ENCODE results near the gene MRPL50.

Gene MRPL50

DNA sequence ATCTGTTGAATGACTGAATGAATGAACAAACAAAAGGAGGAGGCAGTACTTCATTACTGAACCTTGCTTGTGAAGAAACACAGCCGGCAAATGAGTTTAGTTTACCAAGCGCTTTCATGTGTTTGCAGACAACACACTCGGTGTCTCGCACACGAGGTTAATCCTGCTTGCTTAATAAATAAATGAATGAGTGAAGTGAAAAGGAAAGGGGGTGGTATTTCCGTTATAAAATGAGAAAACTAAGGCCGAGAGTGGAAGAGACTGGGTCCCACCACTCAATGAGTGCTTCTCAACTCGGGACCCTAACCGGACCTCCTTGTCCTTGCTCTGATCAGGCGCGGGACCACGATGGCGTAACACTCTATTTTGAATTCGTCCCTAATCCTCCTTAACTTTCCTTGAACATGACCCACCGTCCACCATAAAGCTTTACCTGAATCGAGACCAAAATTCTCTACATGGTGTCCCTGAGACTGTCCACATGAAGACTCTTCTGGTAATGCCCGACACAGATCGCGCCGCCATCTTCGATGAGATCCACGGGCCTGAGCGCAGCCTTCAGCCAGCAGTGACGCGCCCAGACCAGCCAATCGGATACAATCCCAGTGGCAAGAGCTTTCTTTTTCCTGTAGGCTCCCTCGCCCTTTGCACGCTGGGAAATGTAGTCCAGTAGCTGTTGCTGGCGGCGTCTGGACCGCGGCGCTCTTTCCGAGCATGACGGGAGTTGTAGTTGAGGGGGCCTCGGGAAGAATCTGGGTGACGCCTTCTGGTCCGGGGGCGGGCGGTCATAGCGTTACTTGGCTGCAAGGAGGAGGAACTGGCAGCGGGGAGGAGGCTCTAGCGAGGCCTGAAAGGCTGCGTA lies at the start of gene MRPL50, which contains the start of gene ZNF189:
TSS of gene MRPL50 (minus strand) at position 551 of the 862 bp plus-strand sequence. CDS start at position 525, 26 bp downstream.
TSS of gene ZNF189 (plus strand) at position 784 of the 862 bp plus-strand sequence. CDS start 306 bp downstream, outside the sequence.
- Histone ChIP-seq H3K36me3 (replicated peaks) (peaks cover 32% of the 10 kb centered on the region), H3K27ac (peak within 1 kb of the TSS; percentile 90), H3K4me3 (ENCODE audit: low read depth, low read length) (peak within 1 kb of the TSS; percentile 88), H3K27me3 (replicated peaks) (no peaks in the 10 kb centered on the region)
- TF ChIP-seq, protein P1, sequence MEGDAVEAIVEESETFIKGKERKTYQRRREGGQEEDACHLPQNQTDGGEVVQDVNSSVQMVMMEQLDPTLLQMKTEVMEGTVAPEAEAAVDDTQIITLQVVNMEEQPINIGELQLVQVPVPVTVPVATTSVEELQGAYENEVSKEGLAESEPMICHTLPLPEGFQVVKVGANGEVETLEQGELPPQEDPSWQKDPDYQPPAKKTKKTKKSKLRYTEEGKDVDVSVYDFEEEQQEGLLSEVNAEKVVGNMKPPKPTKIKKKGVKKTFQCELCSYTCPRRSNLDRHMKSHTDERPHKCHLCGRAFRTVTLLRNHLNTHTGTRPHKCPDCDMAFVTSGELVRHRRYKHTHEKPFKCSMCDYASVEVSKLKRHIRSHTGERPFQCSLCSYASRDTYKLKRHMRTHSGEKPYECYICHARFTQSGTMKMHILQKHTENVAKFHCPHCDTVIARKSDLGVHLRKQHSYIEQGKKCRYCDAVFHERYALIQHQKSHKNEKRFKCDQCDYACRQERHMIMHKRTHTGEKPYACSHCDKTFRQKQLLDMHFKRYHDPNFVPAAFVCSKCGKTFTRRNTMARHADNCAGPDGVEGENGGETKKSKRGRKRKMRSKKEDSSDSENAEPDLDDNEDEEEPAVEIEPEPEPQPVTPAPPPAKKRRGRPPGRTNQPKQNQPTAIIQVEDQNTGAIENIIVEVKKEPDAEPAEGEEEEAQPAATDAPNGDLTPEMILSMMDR (IDR thresholded peaks at IDR 0.05; ENCODE audit: low read depth, low read length, missing control alignments), result no peak
- DNase-seq, result peak; percentile 99
- in situ Hi-C loops (cut with HindIII; ENCODE audit: low pct_ligation_motif_present, low sequenced_read_pairs), result no loop called here

DNA sequence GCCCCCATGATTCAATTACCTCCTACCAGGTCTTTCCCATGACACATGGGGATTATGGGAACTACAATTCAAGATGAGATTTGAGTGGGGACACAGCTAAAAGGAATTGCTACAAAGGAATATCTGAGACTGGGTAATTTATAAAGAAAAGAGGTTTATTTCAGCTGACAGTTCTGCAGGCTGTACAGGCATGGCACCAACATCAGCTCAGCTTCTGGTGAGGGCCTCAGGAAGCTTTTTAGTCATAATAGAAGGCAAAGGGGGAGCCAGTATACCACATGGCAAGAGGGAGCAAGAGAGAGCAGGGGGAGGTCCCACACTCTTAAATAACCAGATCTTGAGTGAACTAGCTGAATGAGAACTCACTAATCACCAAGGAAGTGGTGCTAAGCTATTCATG lies 48.3 kb upstream of the MRPL50 start:
- Histone ChIP-seq H3K27me3 (replicated peaks) (no peaks in the 10 kb centered on the region), H3K27ac (no peak overlapping the region), H3K36me3 (replicated peaks) (no peaks in the 10 kb centered on the region), H3K4me3 (ENCODE audit: low read depth, low read length) (no peak overlapping the region)
- in situ Hi-C loops (cut with HindIII; ENCODE audit: low pct_ligation_motif_present, low sequenced_read_pairs), result no loop called here
- TF ChIP-seq, protein P1 (IDR thresholded peaks at IDR 0.05; ENCODE audit: low read depth, low read length, missing control alignments), result no peak
- no peak for DNase-seq

DNA sequence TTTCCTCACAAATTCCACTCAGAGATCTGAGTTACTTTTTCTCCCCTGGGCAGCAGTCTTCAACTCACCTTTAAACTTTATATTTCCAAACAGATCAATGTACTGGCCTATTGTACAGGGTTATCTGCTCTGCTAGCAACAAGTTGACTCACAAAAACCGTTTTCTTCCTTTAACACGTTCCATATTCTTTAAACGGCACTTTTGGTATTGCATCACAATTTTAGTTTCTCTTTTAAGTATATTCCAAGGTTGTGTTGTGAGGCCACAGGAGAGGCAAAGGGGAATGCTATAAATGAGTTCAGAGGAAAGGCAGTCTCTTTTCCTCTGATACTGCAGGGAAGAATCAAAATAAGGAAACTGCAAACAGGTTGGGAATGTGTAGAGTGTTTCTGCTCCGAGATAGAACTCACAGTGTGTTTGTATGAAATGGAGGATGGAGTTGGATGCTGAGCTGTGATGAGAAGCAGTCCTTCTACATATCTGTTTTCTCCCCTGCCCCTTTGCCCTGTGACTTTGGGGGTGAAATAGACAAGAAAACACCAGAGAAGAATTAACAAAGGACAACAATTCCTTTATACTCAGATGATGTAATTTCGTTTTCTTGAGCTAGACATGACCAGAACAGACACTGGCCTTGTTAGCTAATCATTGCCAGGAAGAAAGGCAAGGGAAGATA lies 47.1 kb upstream of the MRPL50 start:
- Histone ChIP-seq H3K27ac (no peak overlapping the region), H3K4me3 (ENCODE audit: low read depth, low read length) (no peak overlapping the region), H3K36me3 (replicated peaks) (no peaks in the 10 kb centered on the region), H3K27me3 (replicated peaks) (no peaks in the 10 kb centered on the region)
- TF ChIP-seq, protein P1 (IDR thresholded peaks at IDR 0.05; ENCODE audit: low read depth, low read length, missing control alignments), result no peak
- DNase-seq, result no peak
- in situ Hi-C loops (cut with HindIII; ENCODE audit: low pct_ligation_motif_present, low sequenced_read_pairs), result no loop called here

DNA sequence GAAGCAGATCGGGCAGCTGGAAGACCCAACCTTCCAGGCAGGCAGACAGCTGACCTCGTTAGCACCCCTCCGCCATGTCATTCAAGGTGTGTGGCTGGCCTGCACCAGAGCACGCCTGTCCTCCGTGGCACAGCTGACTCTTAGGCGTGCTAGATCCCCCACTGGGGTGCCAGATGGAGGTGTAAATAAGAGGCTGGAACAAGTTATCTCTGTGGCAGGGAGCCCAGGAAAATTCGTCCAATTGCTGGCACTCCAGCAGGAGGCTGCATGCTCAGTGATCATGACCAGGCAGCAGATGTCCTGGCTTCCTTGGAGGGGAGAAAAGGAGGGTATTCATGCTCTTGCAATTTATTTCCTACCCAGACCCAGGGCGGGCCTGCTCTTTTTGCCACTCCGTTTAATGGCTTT lies 45.0 kb upstream of the MRPL50 start:
- TF ChIP-seq, protein P1 (IDR thresholded peaks at IDR 0.05; ENCODE audit: low read depth, low read length, missing control alignments), result no peak
- in situ Hi-C loops (cut with HindIII; ENCODE audit: low pct_ligation_motif_present, low sequenced_read_pairs), result no loop called here
- no peaks in the 10 kb centered on the region for H3K27me3 ChIP-seq (replicated peaks)
- H3K27ac ChIP-seq, result no peak overlapping the region
- H3K36me3 ChIP-seq (replicated peaks), result no peaks in the 10 kb centered on the region
- no peak for DNase-seq
- no peak overlapping the region for H3K4me3 ChIP-seq (ENCODE audit: low read depth, low read length)

DNA sequence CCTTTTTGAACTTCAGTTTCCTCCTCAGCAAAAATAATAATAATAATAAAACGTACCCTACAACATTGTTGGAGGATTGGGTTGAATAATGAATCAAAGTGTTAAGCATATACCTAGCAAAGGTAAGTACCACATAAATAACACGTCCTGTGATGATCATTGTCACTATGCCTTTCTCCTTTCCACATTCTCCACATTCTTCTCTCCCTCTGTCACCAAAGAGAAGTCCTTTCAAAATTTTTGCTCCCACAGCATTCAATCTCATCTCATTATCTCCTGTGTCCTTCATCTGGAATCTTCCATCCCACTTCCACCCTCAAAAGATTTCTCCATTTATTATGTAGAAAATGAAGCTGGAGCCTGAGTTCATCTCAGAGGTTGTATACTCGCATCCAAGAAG lies 44.3 kb upstream of the MRPL50 start:
- Histone ChIP-seq H3K27ac (no peak overlapping the region), H3K4me3 (ENCODE audit: low read depth, low read length) (no peak overlapping the region), H3K36me3 (replicated peaks) (no peaks in the 10 kb centered on the region), H3K27me3 (replicated peaks) (no peaks in the 10 kb centered on the region)
- in situ Hi-C loops (cut with HindIII; ENCODE audit: low pct_ligation_motif_present, low sequenced_read_pairs), result no loop called here
- TF ChIP-seq, protein P1 (IDR thresholded peaks at IDR 0.05; ENCODE audit: low read depth, low read length, missing control alignments), result no peak
- DNase-seq, result no peak
